Stimulated activated CD4-positive, alpha-beta T cell treated with anti-CD3 and anti-CD28 coated beads, Interleukin-4, amount 100 ng/mL, for 4 hours (primary cell): ENCODE results near the gene CPM.
"Not testable (repeated sequence)": the region's sequence is repeated elsewhere in the genome, so short reads cannot be mapped to it uniquely, and the experiment has no call there.

Experiments used
- DNase-seq, 2 experiments: peaks; one replicate each; pipeline ENCODE4 v3.0.0-alpha.2; 2020

The CPM gene

DNA sequence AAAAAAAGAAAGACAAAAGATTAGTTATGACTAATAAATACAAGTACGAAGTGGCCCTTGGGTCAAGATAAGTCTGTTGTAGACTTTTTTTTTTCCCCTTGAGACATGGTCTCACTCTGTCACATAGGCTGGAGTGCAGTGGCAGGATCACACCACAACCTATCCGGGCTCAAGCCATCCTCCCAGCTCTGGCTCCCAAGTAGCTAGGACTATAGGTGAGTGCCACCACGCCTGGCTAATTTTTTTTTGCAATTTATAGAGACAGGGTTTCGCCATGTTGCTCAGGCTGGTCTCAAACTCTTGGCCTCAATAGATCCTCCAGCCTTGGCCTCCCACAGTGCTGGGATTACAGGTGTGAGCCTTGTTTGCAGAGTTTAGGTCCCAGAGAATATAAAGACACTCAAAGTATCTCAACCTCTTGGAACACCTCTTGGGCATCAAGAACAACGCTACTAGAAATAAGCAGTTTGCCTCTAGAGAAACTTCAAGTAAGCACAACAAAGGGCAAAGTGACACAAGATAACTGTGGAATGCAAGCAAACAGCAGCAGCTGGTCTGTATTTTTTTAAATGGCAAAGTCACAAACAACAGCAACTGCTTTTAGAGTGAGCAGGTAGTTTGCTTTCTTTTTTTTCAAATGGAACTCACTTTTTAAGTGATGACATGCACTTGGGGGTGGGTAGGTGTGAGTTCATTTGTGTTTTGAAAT is 128.9 kb downstream of the CPM start:
- no peak for DNase-seq

- not testable (repeated sequence) for DNase-seq
Observed at GRCh38 chr12:68802911-68803651, 129.9 kb downstream of the CPM start.

DNA sequence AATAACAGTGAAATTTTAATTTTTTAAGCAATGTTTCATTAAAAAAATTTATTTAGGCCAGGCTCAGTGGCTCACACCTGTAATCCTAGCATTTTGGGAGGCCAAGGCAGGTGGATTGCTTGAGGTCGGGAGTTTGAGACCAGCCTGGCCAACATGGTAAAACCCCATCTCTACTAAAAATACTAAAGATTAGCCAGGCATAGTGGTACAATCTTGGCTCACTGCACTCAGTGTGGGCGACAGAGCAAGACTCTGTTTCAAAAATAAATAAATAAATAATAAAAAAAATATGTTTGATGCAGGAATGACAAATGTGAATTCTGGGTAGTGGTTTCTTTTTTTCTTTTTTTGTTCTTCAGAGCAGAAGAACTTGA is 130.6 kb downstream of the CPM start:
- not testable (repeated sequence) for DNase-seq
